ENCODE results near the gene ZFP1.

DNA sequence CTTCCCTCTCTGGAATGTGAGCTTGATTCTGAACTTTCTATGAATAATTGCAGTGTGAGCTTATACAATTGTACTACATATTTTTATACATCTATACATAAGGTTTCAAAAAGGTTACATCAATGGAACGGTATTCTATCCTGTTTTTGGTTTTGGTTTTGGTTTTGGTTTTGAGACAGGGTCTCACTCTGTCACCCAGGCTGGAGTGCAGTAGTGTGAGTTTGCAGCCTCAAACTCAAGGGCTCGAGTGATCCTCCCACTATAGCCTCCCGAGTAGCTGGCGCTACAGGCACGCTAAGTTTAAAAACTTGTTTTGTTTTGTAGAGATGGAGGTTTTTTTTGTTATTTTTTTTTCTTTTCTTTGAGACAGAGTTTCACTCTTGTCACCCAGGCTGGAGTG lies 71.5 kb downstream of the ZFP1 start:
- TF ChIP-seq CTCF (IDR thresholded peaks at IDR 0.05; ENCODE audit: poor library complexity) (no peak), EZH2phosphoT487 (IDR thresholded peaks at IDR 0.05; ENCODE audit: low read depth, severe bottlenecking, unreplicated experiment) (no peak)
